Measurements from ENCODE around the gene WDR33. TPM values are rescaled to one million over a fixed set of nuclear protein-coding genes. Genes with fewer than 3 reads are reported as not detected.

The WDR33 gene
- total and polyA plus RNA-seq, 2 of the 13 experiments (the other 11 are each of a cell fraction or from before 2014, with no cell fraction given): 54.9 to 78.2 TPM

GRCh38 chr2:127674241-127675209 is 136.4 kb downstream of the WDR33 start (continued):
- TF ChIP-seq CEBPZ (IDR thresholded peaks at IDR 0.05; ENCODE audit: low read length) (no peak), PAWR (CRISPR knock-in tag; IDR thresholded peaks at IDR 0.05; ENCODE audit: borderline replicate concordance) (no peak), ZNF225 (CRISPR knock-in tag; IDR thresholded peaks at IDR 0.05) (no peak), ZNF674 (CRISPR knock-in tag; IDR thresholded peaks at IDR 0.05; ENCODE audit: low read depth) (no peak), HCFC1 (IDR thresholded peaks at IDR 0.05; ENCODE audit: low read depth, low read length) (no peak), FOXM1 (CRISPR knock-in tag; IDR thresholded peaks at IDR 0.05) (no peak)

GRCh38 chr2:127673291-127674069 is 137.5 kb downstream of the WDR33 start:
- Histone ChIP-seq H3K27ac (ENCODE audit: extremely low read length, insufficient read depth, low read length) (no peak overlapping the region), H4K20me1 (ENCODE audit: insufficient read depth, low read length) (no peaks in the 10 kb centered on the region; the same call in 1 of the 2 replicates), H2AFZ (ENCODE audit: low read length) (no peak overlapping the region), H3K79me2 (ENCODE audit: insufficient read depth, low read length) (no peaks in the 10 kb centered on the region), H3K4me3 (replicated peaks in 1 of 3; ENCODE audit: insufficient read depth in 1 of 3, low read depth in 2 of 3, low read length in 3 of 3) (no peak overlapping the region), H3K27me3 (ENCODE audit: control insufficient read depth in 1 of 2, insufficient read depth in 2 of 2, low read length in 2 of 2) (peaks cover 16 to 65% of the 10 kb centered on the region in 2 experiments), H3K36me3 (replicated peaks in 1 of 2; ENCODE audit: control insufficient read depth in 1 of 2, insufficient read depth in 2 of 2, low read length in 2 of 2) (no peaks in the 10 kb centered on the region), H3K4me1 (ENCODE audit: insufficient read depth, low read length) (peaks cover 27% of the 10 kb centered on the region), H3K4me2 (ENCODE audit: low read depth, low read length) (no peak overlapping the region), H3K9ac (ENCODE audit: insufficient read depth, low read depth, low read length) (no peak overlapping the region), H3K9me3 (ENCODE audit: low read length) (no peaks in the 10 kb centered on the region)
- CTCF ChIA-PET (ENCODE audit: low intra/inter-chr PET ratio, low total read pairs): no interaction called here
- ATAC-seq: peak; percentile 7
- FAIRE-seq: no peak
- POLR2A ChIA-PET: no interaction called here
- in situ Hi-C loops (cut with HindIII; ENCODE audit: extremely low pct_ligation_motif_present, low pct_unique_long_range_greater_than_20kb) (no loop called here), intact Hi-C loops (cut with micrococcal nuclease; ENCODE audit: unreplicated experiment) (no loop called here)
- DNase-seq (ENCODE audit: low spot score): no peak
- BruUV-seq (replicated peaks): no TSS peak
- 60% methylated on average over 17 of the region's 17 CpGs for WGBS (ENCODE audit: low lambda C conversion rate)
- no peak for TF ChIP-seq FIP1L1 (IDR thresholded peaks at IDR 0.05; ENCODE audit: borderline replicate concordance, insufficient read depth, low read depth, low read length)
- TF ChIP-seq ISX (CRISPR knock-in tag; conservative IDR thresholded peaks at IDR 0.05): no peak
- no peak for TF ChIP-seq NR2F2 (IDR thresholded peaks at IDR 0.05; ENCODE audit: borderline replicate concordance, low read depth)
- no peak for TF ChIP-seq BCL3 (CRISPR knock-in tag; IDR thresholded peaks at IDR 0.05)
- no peak for TF ChIP-seq ZNF816 (CRISPR knock-in tag; IDR thresholded peaks at IDR 0.05; ENCODE audit: borderline replicate concordance)
- no peak for TF ChIP-seq ZNF777 (CRISPR knock-in tag; IDR thresholded peaks at IDR 0.05)
- no peak for TF ChIP-seq FOXK2 (IDR thresholded peaks at IDR 0.05)
- no peak for TF ChIP-seq PLSCR1 (CRISPR knock-in tag; IDR thresholded peaks at IDR 0.05; ENCODE audit: borderline replicate concordance)
- no peak for TF ChIP-seq PHF5A (CRISPR knock-in tag; IDR thresholded peaks at IDR 0.05; ENCODE audit: low read depth, unreplicated experiment)
- TF ChIP-seq ZNF644 (CRISPR knock-in tag; IDR thresholded peaks at IDR 0.05; ENCODE audit: low read depth): no peak
